NCI-H1930 (cell line): ENCODE data around the gene HS6ST2.

ENCODE experiments used
- DNase-seq, 2 experiments: peaks; one replicate each; lab custom pipeline; 2025; lab: John Stamatoyannopoulos, UW

The HS6ST2 gene

DNA sequence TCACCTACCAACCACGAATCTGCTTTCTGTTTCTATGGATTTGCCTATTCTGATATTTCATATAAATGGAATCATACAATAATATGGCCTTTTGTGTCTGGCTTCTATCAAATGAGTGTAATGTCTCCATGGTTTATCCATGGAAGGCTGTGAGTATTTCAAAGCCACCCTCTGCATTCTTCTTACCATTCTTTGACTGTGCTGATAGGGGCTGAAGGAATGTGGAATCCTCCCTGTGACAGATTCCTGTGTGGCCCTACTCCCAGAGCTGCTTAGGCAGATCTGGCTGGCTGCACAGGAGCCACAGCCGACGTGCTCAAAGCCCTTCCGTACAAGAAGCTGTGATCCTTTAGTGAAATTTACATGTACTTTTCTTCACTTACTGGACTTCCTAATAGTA, 163.2 kb downstream of the HS6ST2 start:
- DNase-seq, result no peak

DNA sequence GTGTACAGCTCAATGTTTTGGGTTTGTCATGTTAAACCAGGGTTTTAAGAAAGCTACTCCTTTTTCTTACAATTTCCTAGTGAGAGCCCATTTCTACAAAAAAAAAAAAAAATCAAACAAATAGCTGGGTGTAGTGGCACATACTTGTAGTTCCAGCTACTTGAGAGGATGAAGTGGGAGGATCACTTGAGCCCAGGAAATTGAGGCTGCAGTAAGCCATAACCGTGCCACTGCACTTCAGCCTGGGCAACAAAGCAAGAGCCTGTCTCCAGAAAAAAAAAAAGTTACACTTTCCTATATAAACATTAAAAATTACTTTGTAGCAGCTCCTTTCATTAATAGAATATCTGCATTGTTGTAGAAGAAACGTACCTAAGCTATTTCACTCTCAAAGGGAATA, 166.7 kb downstream of the HS6ST2 start:
- no peak for DNase-seq

DNA sequence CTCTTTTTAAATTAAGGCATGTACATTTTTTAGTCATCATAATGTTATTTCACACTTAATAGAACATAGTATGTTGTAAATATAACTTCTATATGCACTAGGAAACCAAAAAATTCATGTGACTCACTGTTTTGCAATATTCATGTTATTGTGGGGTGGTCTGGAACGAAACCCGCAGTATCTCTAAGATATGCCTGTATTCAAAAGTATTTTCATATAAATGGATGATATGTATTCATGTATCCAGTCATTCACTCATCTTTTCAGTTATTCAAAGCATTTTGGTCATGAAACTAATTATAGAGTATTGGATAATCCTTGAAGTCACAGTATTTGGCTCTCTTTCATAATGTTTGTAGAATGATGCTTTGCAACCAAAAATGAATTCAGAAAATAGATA, 168.1 kb downstream of the HS6ST2 start:
- no peak for DNase-seq

GRCh38 chrX:132786217-132786616, 172.2 kb downstream of the HS6ST2 start:
- no peak for DNase-seq

DNA sequence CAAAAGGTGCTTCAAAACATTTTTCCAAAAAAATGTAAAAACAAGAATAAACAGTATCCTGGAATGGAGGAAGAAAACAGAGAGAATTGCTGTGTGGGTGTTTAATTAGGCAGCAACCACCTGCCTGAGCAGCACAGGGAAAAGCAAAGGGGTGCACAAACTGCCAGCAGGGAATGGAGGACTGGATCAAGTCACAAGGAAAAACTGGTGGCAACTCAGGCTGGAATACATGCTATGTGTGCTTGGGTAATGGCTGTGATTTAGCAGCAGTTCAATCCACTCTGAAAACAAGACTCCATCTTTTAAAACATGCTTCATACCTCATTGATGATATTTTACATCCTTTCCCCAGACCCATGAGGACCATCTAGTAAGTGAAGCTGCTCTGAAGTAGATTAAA, 179.5 kb downstream of the HS6ST2 start:
- DNase-seq, result no peak

GRCh38 chrX:132776486-132777210, 181.8 kb downstream of the HS6ST2 start:
- no peak for DNase-seq

GRCh38 chrX:132775263-132775823, 183.1 kb downstream of the HS6ST2 start:
- DNase-seq, result no peak

DNA sequence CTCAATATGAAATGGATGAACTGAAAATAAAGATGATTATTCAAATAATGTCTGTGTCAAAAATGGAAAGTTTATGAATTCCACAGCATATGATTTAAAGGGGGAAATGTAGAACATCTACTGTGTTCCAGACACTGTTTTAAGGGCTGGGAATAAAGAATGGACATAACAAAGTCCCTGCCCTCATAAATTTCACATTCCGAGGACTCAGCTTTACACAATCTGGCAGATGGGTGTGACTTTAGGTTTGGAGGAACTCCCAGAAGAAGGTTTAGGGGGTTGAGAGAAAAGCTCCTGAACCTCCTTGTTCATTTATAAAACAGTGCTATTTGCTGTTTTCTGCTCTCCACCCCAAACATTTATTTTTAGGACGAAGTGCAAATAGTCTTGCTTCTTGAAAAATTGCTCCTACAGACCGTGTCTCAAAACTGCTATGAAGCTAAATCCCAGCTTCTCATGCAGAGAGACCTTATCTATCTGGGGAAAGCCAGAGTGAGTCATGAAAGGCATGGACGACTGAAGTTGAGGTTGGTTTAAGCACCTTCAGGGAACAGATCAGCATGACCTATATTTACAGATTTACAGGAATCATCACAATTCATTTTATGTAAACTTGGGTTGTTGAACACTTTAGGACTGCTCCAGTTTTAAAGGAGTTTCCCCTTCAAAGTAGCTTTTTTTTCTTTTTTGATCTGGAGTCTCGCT, 184.3 kb downstream of the HS6ST2 start:
- DNase-seq, result no peak

- DNase-seq, result no peak
These were observed 188.8 kb downstream of the HS6ST2 start for GRCh38 chrX:132769609-132770008.

GRCh38 chrX:132766452-132766851, 192.0 kb downstream of the HS6ST2 start:
- no peak for DNase-seq

DNA sequence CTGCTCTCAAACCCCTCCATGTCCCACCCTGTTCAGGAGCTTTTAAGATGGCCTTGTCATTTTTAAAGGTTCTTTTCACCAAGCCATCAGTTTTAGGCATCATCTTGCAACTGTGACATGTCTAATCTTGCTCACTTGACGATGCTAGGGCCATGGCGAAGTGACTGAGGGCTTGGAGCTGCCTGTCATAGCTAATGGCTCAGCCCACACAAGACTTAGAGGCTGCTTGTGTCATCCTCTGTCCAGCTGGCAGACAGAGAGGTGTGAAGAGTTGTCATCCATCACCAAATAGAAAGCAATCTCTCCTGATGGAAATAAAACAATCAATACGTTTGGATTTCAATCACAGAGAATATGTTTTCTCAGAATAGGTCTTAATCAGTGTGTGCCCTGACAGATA, 194.9 kb downstream of the HS6ST2 start:
- DNase-seq, result no peak

- DNase-seq, result no peak
These were observed 199.7 kb downstream of the HS6ST2 start for GRCh38 chrX:132758759-132759158.

GRCh38 chrX:132757066-132757623, 201.3 kb downstream of the HS6ST2 start:
- DNase-seq, result no peak

GRCh38 chrX:132756439-132756838, 202.0 kb downstream of the HS6ST2 start:
- DNase-seq, result no peak

DNA sequence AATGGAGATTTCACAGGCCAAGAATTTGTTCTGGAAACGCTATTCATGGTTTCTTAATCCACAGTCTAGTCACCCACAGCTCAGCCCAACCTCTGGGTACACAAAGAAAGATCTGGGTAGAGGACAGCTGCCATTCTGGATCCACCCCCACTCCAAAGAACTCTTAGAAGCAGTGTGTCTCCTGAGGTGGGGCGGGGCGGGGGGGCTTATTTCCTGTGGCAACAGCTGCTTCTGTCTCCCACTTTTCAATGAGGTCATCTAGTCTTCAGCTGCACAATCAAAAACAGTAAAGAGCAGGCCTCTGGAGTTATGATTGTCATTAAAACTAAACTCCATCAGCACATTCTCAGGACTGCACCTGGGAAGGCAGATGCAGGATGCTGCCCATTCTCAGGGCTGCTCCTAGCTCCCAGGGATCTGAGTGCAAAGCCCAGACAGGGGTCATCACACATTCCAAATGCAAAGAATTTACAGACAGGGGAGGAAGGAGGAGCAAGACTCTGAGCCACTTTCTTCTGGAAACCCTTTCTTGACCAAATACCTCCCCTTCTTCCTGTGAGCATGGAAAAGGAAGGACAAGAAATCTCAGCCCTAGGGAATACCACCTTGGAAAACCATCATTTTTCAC, 207.3 kb downstream of the HS6ST2 start:
- no peak for DNase-seq

- no peak for DNase-seq
These were observed 207.9 kb downstream of the HS6ST2 start for GRCh38 chrX:132750331-132751062.

GRCh38 chrX:132749406-132749805, 209.0 kb downstream of the HS6ST2 start:
- no peak for DNase-seq

DNA sequence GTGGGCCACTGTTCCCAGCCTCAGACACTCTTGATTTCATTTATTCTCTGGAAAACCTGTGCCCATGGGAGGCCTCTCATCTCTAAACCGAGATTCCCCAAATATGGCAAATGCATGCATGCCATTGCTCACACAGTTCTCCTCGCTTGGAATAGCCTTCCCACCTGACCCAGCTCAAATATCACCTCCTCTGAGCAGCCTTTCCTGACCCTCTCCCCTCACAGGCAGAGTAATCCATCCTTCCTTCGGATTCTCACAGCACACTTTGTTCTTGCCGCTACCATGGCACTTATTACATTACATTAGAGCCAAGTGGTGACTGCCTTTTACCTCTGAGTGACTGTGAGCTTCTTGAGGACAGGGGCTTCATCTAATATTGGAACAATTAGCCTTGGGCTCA, 209.5 kb downstream of the HS6ST2 start:
- no peak for DNase-seq

DNA sequence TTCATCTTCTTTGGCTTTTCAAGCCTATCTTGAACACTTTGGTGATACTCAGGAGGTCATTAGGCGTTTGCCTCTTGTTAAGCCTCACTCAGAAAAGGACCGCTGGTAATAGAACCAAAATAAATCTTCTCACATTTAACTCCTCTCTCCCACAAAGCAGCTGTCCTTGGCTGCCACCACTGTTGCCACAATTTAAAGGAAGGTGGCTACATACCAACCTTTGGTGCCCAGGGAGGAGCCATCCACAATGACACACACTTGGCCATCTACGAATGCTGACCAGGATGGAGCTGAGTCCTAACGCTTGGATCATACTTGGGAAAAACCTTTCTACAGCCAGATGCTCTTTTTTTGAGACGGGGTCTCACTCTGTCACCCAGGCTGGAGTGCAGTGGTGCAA, 210.2 kb downstream of the HS6ST2 start:
- no peak for DNase-seq

DNA sequence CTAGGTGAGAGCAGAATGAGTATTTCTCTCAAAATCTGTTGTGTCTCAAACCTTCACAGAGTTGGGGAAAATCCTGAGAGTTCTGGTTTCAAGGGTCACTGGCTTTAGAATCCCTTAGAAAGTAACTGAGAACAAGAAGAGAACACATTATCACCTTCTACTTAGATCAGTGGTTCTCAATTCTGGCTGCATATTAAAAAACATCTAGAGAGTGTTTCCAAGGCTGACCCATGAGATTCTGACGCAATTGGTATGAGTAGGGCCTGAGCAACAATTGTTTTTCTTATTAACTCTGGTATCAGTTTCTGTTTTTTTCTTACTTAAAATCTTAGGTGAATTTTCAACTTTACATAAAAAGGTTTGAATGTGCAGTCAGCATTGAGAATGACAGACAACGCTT, 212.8 kb downstream of the HS6ST2 start:
- DNase-seq, result no peak

DNA sequence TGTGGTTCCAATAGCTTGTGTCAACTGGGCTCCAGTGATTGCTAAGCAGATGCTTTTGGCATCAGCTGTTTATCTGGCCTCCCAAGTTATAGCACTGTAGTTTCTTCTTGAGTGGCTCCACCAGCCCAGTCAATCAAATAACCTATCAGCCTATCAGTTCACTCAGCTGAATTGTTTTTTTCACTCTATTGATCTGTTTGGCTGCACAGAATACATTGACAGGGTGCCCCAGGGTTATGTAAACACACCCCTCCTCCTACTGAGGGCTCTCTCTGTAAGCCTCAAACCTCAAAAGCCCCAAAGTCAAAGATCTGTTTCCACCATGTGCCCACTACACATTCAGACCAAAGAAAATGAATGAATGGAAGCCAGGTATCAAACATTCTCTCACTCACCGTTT, 214.0 kb downstream of the HS6ST2 start:
- no peak for DNase-seq

DNA sequence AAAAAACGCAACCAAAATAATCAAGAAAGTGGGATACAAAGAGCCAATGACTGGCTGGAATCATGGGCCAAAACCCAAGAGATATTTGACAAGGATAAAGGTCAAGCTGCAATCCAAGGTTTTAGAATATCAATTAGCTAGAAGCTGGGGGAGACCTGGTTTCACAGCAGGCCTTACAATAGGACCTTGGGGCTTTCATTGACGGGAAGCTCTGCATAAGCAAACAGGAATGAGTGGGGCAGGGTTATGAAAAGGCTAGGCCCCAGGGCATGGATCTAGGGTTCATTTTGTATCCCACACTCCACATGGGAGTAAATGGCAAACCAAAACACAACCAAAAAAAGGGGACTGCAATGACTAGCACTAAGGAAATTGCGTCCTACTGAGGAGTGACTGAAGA, 215.3 kb downstream of the HS6ST2 start:
- DNase-seq, result no peak
